Suppressor macrophage (primary cell): Measurements from ENCODE around the gene MINDY3.
"Not testable (repeated sequence)": the region's sequence is repeated elsewhere in the genome, so short reads cannot be mapped to it uniquely, and the experiment has no call there.

Source experiments
- DNase-seq, 4 experiments: peaks; one replicate each; pipeline ENCODE4 v3.0.0-alpha.2; 2020 to 2022

MINDY3 gene

GRCh38 chr10:15856328-15857015 is 3.8 kb downstream of the MINDY3 start:
- no peak for DNase-seq

DNA sequence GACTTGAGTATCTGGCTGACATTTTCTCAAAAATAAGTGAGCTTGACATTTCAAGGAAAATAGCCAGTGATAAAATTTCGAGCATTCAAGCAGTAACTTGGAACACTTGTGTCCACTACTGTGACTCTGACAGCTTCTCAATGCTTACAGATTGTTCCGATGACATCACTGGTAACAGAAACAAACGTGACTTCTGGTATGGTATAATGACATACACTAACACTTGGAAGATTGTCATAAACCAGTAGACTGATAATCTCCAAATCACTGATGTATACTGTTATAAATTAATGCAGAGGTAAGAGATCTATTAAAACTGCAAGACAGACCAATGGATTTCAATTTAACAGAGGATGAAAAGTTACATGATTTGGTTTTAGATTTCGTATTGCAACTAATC is 6.5 kb downstream of the MINDY3 start:
- no peak for DNase-seq

- no peak for DNase-seq
Observed at GRCh38 chr10:15852111-15852557, 8.2 kb downstream of the MINDY3 start.

GRCh38 chr10:15850337-15850978 is 9.8 kb downstream of the MINDY3 start:
- not testable (repeated sequence) for DNase-seq

DNA sequence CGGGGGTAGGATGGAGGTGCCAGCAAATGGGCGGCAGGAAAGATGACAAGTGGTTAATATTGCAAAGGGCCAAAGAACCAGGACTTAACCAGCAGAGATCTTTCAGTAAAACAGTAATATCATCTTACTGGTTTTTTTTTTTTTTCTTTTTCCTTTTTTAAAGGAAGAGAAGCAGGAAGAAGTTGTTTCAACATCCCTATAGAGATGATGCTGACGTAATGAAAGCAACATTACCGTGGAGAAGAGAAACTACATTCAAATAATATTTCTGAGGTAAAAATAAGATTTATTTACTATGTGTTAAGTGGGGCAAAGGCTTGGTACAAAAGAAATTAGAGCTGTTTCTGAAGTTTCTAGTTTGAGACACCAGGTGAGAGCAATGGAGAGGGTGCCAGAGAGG is 11.0 kb downstream of the MINDY3 start:
- peak in 2 of 4 experiments; percentile 51 to 58 for DNase-seq

- no peak for DNase-seq
Observed at GRCh38 chr10:15847481-15847880, 12.8 kb downstream of the MINDY3 start.

DNA sequence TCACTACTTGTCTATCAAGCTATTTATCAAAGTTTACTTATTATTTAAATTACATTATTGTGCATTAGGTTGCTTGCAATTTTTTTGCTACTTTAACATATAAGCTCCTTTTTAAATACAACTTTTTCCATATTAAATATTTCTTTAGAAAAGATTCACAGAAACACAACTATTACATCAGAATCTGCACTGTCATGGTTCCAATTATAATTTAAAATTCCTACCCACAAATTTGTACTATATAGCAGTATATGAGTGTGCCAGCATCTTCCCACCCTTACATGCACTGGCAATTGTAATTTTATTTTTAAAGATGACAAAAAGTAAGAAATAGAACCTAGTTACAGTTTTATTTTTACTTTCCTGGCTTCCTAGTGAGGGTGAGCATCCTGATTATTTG is 15.8 kb downstream of the MINDY3 start:
- no peak for DNase-seq

DNA sequence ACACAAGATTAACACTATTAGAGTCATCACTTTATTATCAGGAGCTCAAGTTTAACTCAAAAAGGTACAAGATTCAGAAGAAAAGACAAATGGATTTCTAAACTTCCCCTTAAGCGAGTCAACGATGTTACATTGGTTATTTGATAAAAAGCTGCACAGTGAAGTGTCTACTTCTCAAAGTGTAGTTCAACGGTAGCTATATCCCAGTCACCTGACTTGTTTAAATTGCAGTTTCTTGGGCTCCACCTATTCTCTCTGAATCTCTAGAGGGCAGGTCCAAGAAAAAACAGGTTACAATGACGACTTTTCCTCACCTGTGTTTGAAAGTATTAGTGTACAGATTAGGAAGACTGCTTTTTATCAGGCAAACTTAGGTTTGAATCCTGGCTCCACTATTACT is 16.6 kb downstream of the MINDY3 start:
- no peak for DNase-seq

DNA sequence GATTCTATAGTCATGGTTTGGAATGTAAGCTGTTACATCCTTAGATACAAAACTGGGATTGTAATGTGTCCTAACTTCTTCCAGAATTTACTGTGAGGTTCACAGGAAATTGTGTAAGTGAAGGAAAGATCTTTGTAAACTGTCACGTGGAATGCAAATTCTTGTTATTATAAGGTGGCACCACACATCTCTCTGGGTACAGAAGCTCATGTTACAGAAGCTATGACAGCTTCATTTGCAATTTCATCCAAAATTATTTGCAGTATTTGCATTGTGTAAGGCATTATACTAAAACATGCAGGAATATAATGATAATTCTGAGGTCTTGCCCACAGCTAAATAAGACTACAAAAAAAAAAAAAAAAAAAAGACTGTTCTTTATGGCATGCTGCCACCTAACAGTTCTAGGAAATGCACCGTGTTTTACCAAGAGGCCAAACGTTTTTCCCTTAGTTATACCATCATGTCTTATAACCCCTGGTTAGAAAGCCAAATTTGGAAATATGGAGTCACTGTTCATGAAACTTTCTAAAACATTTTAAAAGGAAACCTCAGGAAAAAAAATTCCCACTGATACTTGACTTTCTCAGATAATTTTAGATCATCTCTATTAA is 17.6 kb downstream of the MINDY3 start:
- peak in 2 of 4 experiments; percentile 36 to 43 for DNase-seq

- peak in 3 of 4 experiments; percentile 21 to 74 (median 70) for DNase-seq
Observed at GRCh38 chr10:15841696-15842095, 18.6 kb downstream of the MINDY3 start.

GRCh38 chr10:15836807-15837206 is 23.5 kb downstream of the MINDY3 start:
- no peak for DNase-seq

- DNase-seq: no peak
Observed at GRCh38 chr10:15829495-15829894, 30.8 kb downstream of the MINDY3 start.

DNA sequence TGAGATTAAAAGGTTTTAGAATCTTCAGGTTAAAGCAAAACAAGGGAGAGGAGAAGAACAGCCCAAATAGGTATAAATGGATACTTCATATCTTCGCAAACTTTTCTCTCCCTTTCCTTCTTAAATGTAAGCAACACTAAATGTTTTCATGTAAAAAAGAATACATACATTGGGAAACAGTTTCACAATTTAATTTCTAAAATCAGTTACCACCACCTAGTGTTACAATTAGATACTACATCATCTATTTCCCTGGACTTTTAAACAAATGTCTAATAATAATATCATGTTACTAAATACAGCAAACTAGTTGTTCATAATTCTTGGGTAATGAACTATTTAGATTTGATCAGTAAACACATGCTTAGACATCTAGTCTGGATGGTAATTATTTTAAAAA is 35.8 kb downstream of the MINDY3 start:
- DNase-seq: peak in 2 of 4 experiments; percentile 28 to 31

DNA sequence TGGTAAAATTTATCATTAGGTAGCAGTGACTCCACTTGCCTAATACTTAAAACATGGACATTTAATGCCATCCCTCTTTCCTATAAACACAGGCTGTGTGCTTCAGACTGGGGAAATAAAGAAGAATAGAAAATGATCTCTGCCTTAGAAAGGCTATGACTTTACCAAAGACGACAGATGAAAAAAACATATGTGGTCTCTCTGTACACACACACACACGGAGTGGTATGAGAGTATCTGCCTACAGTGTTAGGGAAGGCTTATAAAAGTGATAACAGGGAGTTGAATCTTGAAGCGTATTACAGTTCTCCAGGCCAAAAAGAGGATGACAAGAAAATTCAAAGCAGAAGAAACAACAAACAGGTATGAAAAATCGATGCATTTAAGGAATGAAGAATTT is 38.2 kb downstream of the MINDY3 start:
- no peak for DNase-seq

DNA sequence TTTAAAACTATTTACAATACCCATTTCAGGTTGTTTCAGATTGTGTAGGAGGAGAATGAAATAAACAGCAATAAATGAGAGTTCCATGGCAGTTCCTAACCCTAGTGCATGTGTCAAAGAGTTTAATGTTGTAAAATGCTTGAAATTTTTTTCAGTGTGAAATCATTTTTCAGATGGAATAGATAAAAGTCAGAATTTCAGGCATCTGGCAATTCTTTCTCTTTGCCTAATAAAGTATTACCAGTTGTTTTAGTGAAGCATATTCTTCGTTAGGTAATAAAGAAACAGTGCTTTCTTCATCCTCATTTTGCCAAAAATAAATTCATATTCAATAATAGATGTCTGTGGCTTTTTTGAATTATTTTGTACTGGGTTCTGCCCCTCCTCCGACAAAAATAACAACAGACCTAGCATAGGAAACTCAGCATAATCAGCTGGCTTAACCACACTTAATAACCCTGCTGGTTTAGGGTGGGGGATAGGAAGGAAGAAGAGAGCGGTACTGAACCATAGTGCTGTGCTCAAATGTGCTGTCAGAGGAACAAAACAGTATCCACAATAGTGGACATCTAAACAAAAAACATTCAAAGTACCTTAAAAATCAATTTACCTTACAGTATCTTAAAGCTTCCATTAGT is 39.1 kb downstream of the MINDY3 start:
- no peak for DNase-seq

GRCh38 chr10:15817409-15818046 is 42.8 kb downstream of the MINDY3 start:
- DNase-seq: no peak

- DNase-seq: no peak
Observed at GRCh38 chr10:15815242-15815885, 44.9 kb downstream of the MINDY3 start.

- no peak for DNase-seq
Observed at GRCh38 chr10:15814565-15814964, 45.7 kb downstream of the MINDY3 start.

DNA sequence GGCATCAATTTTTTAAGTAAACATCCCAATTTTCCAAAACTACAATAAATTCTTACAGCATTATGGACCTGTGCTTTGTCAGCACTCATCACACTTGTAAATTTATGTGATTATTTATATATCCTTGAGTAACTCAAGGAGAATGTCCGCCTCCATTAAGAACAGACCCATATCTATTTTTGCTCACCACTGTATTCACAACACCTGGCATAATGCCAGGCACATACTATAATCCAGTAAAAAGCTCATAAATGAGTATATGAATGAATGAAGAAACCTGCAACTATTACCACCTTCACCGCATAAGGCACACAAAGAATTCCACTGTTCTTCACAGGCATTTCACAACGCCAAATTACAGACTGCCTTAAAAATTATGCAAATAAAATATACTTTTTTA is 46.9 kb downstream of the MINDY3 start:
- DNase-seq: peak in 1 of 4 experiments; percentile 10

- no peak for DNase-seq
Observed at GRCh38 chr10:15809450-15809849, 50.9 kb downstream of the MINDY3 start.

DNA sequence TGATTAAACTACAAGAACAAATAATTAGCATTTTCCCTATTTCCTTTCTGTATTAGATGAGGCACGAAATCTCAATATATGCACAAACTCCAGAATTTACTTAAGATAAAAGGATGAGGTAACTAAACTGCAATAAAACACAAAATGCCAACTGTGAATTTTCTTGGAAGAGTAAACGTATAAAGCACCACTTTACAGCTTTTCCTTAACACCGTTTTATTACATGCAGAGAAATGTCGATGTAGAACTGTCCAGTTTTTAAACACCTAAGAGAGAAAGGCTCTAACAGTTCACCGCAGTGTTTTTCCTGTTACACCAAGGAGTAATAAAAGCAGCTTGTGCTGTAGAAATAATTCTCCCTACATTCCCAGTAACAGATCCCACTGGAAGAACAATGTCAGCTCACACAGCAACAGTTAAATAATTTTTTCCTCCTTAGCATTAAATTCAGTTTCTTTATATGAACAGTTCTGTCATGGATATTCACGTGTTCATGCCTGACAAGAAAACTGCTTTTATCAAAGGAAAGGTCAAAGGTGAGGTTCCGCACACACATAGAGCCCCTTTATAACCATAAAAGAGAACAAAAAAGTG is 52.0 kb downstream of the MINDY3 start:
- DNase-seq: no peak
